Stimulated activated naive CD4-positive, alpha-beta T cell (primary cell): ENCODE results near the gene PIPOX.

Experiments used
- DNase-seq, 6 experiments: peaks; one replicate each; lab custom pipeline; 2025; lab: John Stamatoyannopoulos, UW

Gene PIPOX

DNA sequence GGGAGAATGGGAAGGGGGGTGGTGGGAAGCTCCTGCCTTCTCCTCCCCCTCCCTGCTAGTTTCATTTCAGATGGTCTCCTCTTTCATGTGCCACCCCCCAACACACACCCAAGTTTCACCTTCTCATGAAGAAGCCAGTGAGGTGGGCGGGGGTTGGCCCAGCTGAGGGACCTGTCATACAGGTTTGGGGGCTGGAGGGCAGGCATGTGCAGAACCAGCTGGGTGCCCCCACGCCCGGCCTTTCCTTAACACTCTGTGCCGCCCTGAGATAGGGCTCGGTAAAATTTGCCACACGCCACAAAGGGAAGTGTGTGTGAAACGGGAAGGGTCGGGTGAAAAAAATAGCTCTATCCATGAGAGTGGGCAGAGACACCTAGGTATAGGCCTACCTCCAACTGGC, 57.4 kb downstream of the PIPOX start:
- no peak for DNase-seq

GRCh38 chr17:29102046-29102445, 59.1 kb downstream of the PIPOX start:
- no peak for DNase-seq

GRCh38 chr17:29102741-29103181, 59.8 kb downstream of the PIPOX start:
- no peak for DNase-seq

GRCh38 chr17:29103341-29103740, 60.4 kb downstream of the PIPOX start:
- DNase-seq: no peak
